Keratinocyte (primary cell): ENCODE results near the gene GTPBP1. TPM values are rescaled to one million over a fixed set of nuclear protein-coding genes. Genes with fewer than 3 reads are reported as not detected.

Source experiments
- DNase-seq: peaks from one replicate; pipeline ENCODE4 v3.0.0-alpha.2; 2011; ENCODE audit warnings: low read depth, missing footprints, low spot score
- FAIRE-seq: peaks from 2 replicates; lab custom pipeline; 2011; peaks lifted over from hg19 to GRCh38; lab: Jason Lieb, UNC
- H2AFZ ChIP-seq: 2 replicates; pipeline ENCODE4 v1.6.0; 2012; ENCODE audit warnings: low read length, control low read depth, inconsistent platforms; ENCODE audit not compliant: control insufficient read depth
- H3K27ac ChIP-seq: 2 replicates; pipeline ENCODE4 v1.5.1; 2011; ENCODE audit warnings: low read length; ENCODE audit not compliant: control insufficient read depth, insufficient read depth
- H3K27me3 ChIP-seq: 3 replicates; pipeline ENCODE4 v1.6.0; 2011; ENCODE audit warnings: low read length; ENCODE audit not compliant: control insufficient read depth, insufficient read depth; ENCODE audit errors: extremely low read depth
- H3K36me3 ChIP-seq, 2 experiments: 2 replicates in 1 of 2; 3 replicates in 1 of 2; pipeline ENCODE4 v1.5.1; 2011; ENCODE audit warnings: low read length in 2 of 2, mild to moderate bottlenecking in 1 of 2; ENCODE audit not compliant: control insufficient read depth in 2 of 2, insufficient read depth in 2 of 2; ENCODE audit errors: extremely low read depth in 1 of 2
- H3K4me1 ChIP-seq: 3 replicates; pipeline ENCODE4 v1.5.1; 2011; ENCODE audit warnings: low read length; ENCODE audit not compliant: control insufficient read depth, insufficient read depth; ENCODE audit errors: extremely low read depth
- H3K4me2 ChIP-seq: 3 replicates; pipeline ENCODE4 v1.6.0; 2011; ENCODE audit warnings: low read depth, low read length; ENCODE audit not compliant: control insufficient read depth, insufficient read depth; ENCODE audit errors: extremely low read depth
- H3K4me3 ChIP-seq, 3 experiments: fragments of 200-600 bp in 1 of 3; sonication (generic) in 1 of 3; 2 replicates in 2 of 3; 3 replicates in 1 of 3; pipeline ENCODE4 v1.5.1; 2011 to 2016; ENCODE audit warnings: low read length in 3 of 3, mild to moderate bottlenecking in 3 of 3, control low read depth in 2 of 3, inconsistent platforms in 1 of 3, low read depth in 1 of 3, mixed read lengths in 1 of 3, mixed run types in 1 of 3, moderate library complexity in 1 of 3; ENCODE audit not compliant: control insufficient read depth in 2 of 3, insufficient read depth in 2 of 3; ENCODE audit errors: extremely low read depth in 1 of 3
- H3K79me2 ChIP-seq: 2 replicates; pipeline ENCODE4 v1.6.0; 2012; ENCODE audit warnings: low read length; ENCODE audit not compliant: control insufficient read depth, insufficient read depth
- H3K9ac ChIP-seq: 3 replicates; pipeline ENCODE4 v1.6.0; 2011; ENCODE audit warnings: low read length; ENCODE audit not compliant: control insufficient read depth, insufficient read depth; ENCODE audit errors: extremely low read depth
- H3K9me1 ChIP-seq: 3 replicates; pipeline ENCODE4 v1.6.0; 2011; ENCODE audit warnings: low read length; ENCODE audit not compliant: control insufficient read depth, insufficient read depth; ENCODE audit errors: extremely low read depth
- H3K9me3 ChIP-seq: 2 replicates; pipeline ENCODE4 v1.5.1; 2012; ENCODE audit warnings: low read depth, low read length; ENCODE audit not compliant: control insufficient read depth
- H4K20me1 ChIP-seq: 3 replicates; pipeline ENCODE4 v1.6.0; 2011; ENCODE audit warnings: low read length; ENCODE audit not compliant: control insufficient read depth, insufficient read depth; ENCODE audit errors: extremely low read depth
- CTCF ChIP-seq, 3 experiments: IDR thresholded peaks in 1 of 3; conservative IDR thresholded peaks in 1 of 3; optimal IDR thresholded peaks in 1 of 3; 2 replicates in 2 of 3; 3 replicates in 1 of 3; pipeline versions ENCODE3 to v1.5.1; 2011; ENCODE audit warnings: low read length in 3 of 3, mild to moderate bottlenecking in 3 of 3, moderate library complexity in 2 of 3, control low read depth in 1 of 3, inconsistent platforms in 1 of 3; ENCODE audit not compliant: insufficient read depth in 2 of 3; ENCODE audit errors: extremely low read depth in 1 of 3
- EZH2 ChIP-seq: IDR thresholded peaks from one replicate; pipeline ENCODE4 v1.6.1; 2012; ENCODE audit warnings: inconsistent platforms, mild to moderate bottlenecking, low read length, moderate library complexity
- dilution Hi-C: fragments of 300-500 bp; cut with MboI; formaldehyde crosslinking; loops from one replicate; pipeline ENCODE4 v1.7.0; 2020; ENCODE audit warnings: low sequenced_read_pairs; ENCODE audit not compliant: extremely low pct_ligation_motif_present
- polyA plus RNA-seq, 5 experiments: library from polyadenylated mRNA; depleted of rRNA in 3 of 5; stranded (reverse) in 3 of 5; stranded (forward) in 1 of 5; unstranded in 1 of 5; fragments of >200 nt; gene quantifications; 1 replicate in 1 of 5; 2 replicates in 3 of 5; 3 replicates in 1 of 5; pipeline versions ENCODE4 v1.2.1 to v1.2.3, GENCODE V29; 2011 to 2012; ENCODE audit warnings: missing spikeins in 2 of 5, low read depth in 1 of 5, low replicate concordance in 1 of 5

Gene GTPBP1
- polyA plus RNA-seq, 1 donor (not counting 4 experiments of a cell fraction or from before 2014, with no cell fraction given): 16.3 TPM

- H2AFZ ChIP-seq: no peak overlapping the region
- no peaks in the 10 kb centered on the region for H4K20me1 ChIP-seq
- H3K36me3 ChIP-seq: peaks cover 29 to 38% of the 10 kb centered on the region in 2 experiments
- no peak for DNase-seq
- no peak for FAIRE-seq
- no peak for TF ChIP-seq CTCF (optimal IDR thresholded peaks at IDR 0.05 in 1 of 3, IDR thresholded peaks at IDR 0.05 in 1 of 3, conservative IDR thresholded peaks at IDR 0.05 in 1 of 3; ENCODE audit: extremely low read depth in 1 of 3, insufficient read depth in 2 of 3, low read length in 3 of 3)
- TF ChIP-seq EZH2: no peak
- H3K4me2 ChIP-seq: no peak overlapping the region
- no peak overlapping the region for H3K9ac ChIP-seq
- H3K79me2 ChIP-seq: peaks cover 12% of the 10 kb centered on the region
- dilution Hi-C loops: no loop called here
- peaks cover under 1% of the 10 kb centered on the region for H3K9me1 ChIP-seq
- H3K27me3 ChIP-seq: no peaks in the 10 kb centered on the region
- H3K27ac ChIP-seq: no peak overlapping the region
- H3K4me3 ChIP-seq: no peak overlapping the region
- peaks cover 11% of the 10 kb centered on the region for H3K4me1 ChIP-seq
- H3K9me3 ChIP-seq: no peaks in the 10 kb centered on the region
Measured at GRCh38 chr22:38720350-38720749, 14.6 kb downstream of the GTPBP1 start.

DNA sequence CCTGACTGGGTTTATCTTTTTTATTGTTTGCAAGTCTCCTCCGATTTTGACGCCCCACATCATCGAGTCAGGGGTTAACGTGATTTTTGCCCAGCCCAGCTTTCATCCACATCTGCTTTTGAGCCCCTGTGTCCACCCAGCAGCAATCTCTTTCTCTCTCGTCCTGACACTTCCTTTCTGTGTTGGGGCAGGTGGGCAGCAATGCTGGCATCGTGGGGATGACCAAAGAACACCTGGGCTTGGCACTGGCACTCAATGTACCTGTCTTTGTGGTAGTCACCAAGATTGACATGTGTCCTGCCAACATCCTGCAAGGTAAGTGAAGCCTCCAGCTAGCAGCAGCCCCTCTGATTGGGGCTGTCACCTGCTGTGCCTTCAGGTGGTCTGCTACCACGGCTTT lies 15.8 kb downstream of the GTPBP1 start:
- no peaks in the 10 kb centered on the region for H3K9me3 ChIP-seq
- no peak overlapping the region for H3K9ac ChIP-seq
- H3K36me3 ChIP-seq: peaks cover 37 to 48% of the 10 kb centered on the region in 2 experiments
- peaks cover 3% of the 10 kb centered on the region for H3K79me2 ChIP-seq
- TF ChIP-seq CTCF (optimal IDR thresholded peaks at IDR 0.05 in 1 of 3, IDR thresholded peaks at IDR 0.05 in 1 of 3, conservative IDR thresholded peaks at IDR 0.05 in 1 of 3; ENCODE audit: extremely low read depth in 1 of 3, insufficient read depth in 2 of 3, low read length in 3 of 3): no peak
- no peak for TF ChIP-seq EZH2
- H3K4me1 ChIP-seq: peaks cover 11% of the 10 kb centered on the region
- DNase-seq: no peak
- no peaks in the 10 kb centered on the region for H4K20me1 ChIP-seq
- no peak overlapping the region for H3K4me2 ChIP-seq
- FAIRE-seq: no peak
- H2AFZ ChIP-seq: no peak overlapping the region
- no peaks in the 10 kb centered on the region for H3K9me1 ChIP-seq
- no peaks in the 10 kb centered on the region for H3K27me3 ChIP-seq
- no peak overlapping the region for H3K27ac ChIP-seq
- no peak overlapping the region for H3K4me3 ChIP-seq
- dilution Hi-C loops: no loop called here
